Right atrium auricular region (tissue), 2 donors: ENCODE data around the gene LHX6. TPM values are rescaled to one million over a fixed set of nuclear protein-coding genes. Genes with fewer than 3 reads are reported as not detected.

ENCODE experiments used
- DNase-seq: peaks from one replicate; pipeline ENCODE4 v3.0.0-alpha.2; 2019; ENCODE audit warnings: low spot score
- H3K27ac ChIP-seq, 2 donors: fragments of 200-600 bp; sonication (generic); 1 replicate in 1 of 2; 2 replicates in 1 of 2; pipeline ENCODE4 v1.5.1; 2016 to 2019
- H3K27me3 ChIP-seq, 2 donors: fragments of 200-600 bp; sonication (generic); one replicate each; pipeline versions ENCODE4 v1.5.1 to v1.6.0; 2017 to 2019
- H3K36me3 ChIP-seq: fragments of 200-600 bp; sonication (generic); one replicate; pipeline ENCODE4 v1.5.1; 2016
- H3K4me1 ChIP-seq, 2 donors: fragments of 200-600 bp; sonication (generic); one replicate each; pipeline versions ENCODE4 v1.5.1 to v1.6.0; 2017 to 2019
- H3K4me3 ChIP-seq, 2 donors: fragments of 200-600 bp; sonication (generic); 1 replicate in 1 of 2; 2 replicates in 1 of 2; pipeline ENCODE4 v1.5.1; 2017 to 2019; ENCODE audit warnings: mild to moderate bottlenecking in 1 of 2, moderate library complexity in 1 of 2
- H3K9me3 ChIP-seq, 2 donors: fragments of 200-600 bp; sonication (generic); one replicate each; pipeline ENCODE4 v1.5.1; 2019
- total RNA-seq, 2 donors: library from RNA; depleted of rRNA; stranded (reverse); fragments of >200 nt; gene quantifications; one replicate each; pipeline ENCODE4 v1.1.0, GENCODE V29; 2016
- TF ChIP-seq, protein P1 (sequence below), 2 donors: fragments of 200-600 bp; sonication (generic); IDR thresholded peaks; one replicate each; pipeline ENCODE4 v1.5.1; 2019; ENCODE audit warnings: antibody characterized with exemption in 2 of 2

LHX6 gene
- total RNA-seq, 2 donors from 2014 or later = 2.8 to 3.2 TPM

DNA sequence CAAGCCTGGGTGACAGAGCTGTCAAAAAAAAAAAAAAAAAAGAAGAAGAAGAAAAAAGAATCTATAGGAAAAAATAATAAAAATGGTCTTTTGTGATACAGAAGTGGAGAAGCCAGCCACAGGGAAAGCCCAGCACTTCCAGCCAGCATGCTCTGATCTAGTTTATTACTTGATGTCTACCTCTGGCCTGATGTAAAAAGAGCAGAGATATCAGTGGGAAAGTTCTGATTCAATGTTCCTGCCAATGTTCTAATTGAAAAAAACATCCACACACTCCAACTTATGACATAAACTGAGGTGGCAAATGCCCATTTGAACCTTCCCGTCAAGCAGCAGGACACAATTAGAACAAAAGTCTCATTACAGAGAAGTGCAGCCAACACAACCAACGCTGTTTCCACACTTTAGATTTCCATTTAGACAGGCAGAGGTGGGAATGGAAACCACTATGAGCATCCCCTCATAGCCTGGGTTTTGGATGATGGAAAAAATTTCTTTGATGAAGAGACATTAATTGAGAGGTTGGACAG, 30.2 kb upstream of the LHX6 start:
- H3K4me3 ChIP-seq = no peak overlapping the region
- H3K27ac ChIP-seq = no peak overlapping the region
- no peaks in the 10 kb centered on the region for H3K9me3 ChIP-seq
- TF ChIP-seq, protein P1, sequence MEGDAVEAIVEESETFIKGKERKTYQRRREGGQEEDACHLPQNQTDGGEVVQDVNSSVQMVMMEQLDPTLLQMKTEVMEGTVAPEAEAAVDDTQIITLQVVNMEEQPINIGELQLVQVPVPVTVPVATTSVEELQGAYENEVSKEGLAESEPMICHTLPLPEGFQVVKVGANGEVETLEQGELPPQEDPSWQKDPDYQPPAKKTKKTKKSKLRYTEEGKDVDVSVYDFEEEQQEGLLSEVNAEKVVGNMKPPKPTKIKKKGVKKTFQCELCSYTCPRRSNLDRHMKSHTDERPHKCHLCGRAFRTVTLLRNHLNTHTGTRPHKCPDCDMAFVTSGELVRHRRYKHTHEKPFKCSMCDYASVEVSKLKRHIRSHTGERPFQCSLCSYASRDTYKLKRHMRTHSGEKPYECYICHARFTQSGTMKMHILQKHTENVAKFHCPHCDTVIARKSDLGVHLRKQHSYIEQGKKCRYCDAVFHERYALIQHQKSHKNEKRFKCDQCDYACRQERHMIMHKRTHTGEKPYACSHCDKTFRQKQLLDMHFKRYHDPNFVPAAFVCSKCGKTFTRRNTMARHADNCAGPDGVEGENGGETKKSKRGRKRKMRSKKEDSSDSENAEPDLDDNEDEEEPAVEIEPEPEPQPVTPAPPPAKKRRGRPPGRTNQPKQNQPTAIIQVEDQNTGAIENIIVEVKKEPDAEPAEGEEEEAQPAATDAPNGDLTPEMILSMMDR (IDR thresholded peaks at IDR 0.05) = no peak
- peaks cover 0 to 31% of the 10 kb centered on the region in 2 donors for H3K4me1 ChIP-seq
- no peaks in the 10 kb centered on the region for H3K27me3 ChIP-seq
- peaks cover 29% of the 10 kb centered on the region for H3K36me3 ChIP-seq
- DNase-seq = no peak

DNA sequence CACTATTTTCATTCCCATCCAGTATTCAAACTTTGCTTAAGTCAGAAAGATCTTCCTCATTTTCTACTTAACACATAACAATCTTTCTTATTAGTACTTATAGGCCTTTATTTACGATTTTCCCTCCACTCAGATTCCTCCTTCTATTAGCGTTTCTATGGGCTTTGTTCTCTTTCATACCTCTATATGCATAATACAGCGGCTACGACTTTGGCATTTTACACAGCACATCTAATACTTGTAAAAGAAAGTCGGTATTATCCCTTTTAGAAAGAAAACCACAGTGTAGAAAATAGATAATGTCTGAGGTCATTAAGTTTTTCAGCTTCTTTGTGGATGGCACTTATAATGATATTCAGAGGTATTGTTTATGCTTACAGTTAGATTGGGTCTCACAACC, 27.4 kb upstream of the LHX6 start:
- TF ChIP-seq, protein P1 (IDR thresholded peaks at IDR 0.05) = no peak
- H3K27me3 ChIP-seq = no peaks in the 10 kb centered on the region
- no peaks in the 10 kb centered on the region for H3K9me3 ChIP-seq
- H3K4me3 ChIP-seq = no peak overlapping the region
- no peak for DNase-seq
- no peak overlapping the region for H3K27ac ChIP-seq
- peaks cover 0 to 14% of the 10 kb centered on the region in 2 donors for H3K4me1 ChIP-seq
- peaks cover 43% of the 10 kb centered on the region for H3K36me3 ChIP-seq

DNA sequence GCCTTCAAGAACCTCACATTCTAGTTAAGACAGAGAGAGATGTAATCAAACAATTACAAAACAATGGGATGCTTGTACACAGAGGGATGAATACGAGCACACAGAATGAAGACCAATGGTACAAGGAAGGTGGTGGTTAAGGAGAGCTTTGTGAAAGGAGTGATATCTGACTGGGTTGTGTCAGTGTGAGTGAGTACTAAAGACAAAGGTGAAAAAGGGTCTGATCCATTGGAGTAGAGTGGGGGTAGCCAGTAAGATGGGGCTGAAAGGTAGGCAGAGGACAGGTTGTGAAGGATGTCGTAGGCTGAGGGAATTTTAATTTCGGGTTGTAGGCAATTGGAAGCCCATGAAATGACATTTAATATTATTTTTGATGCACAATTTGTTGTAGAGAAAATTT, 26.0 kb upstream of the LHX6 start:
- Histone ChIP-seq H3K4me3 (no peak overlapping the region), H3K4me1 (peaks cover 0 to 9% of the 10 kb centered on the region in 2 donors), H3K27me3 (no peaks in the 10 kb centered on the region), H3K36me3 (peaks cover 39% of the 10 kb centered on the region), H3K27ac (no peak overlapping the region), H3K9me3 (no peaks in the 10 kb centered on the region)
- no peak for DNase-seq
- TF ChIP-seq, protein P1 (IDR thresholded peaks at IDR 0.05) = no peak

DNA sequence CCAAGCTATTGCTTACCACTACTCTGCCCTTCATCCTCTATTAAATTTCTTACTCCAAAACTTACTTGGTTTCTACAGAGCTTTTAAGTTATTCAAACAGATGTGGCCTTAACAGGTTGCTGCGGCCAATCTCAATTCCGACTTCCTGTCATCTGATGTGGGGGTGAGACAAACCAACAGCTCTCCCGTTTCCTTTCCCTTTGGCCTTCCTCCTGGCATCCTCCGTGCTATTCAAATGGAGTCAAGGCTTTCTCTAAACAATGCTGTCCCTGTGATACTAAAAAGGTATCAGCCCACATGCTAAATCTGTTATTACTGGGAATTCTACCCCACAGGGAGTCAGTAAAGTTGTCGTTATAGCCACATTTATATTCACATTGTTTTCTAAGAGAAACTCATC, 24.0 kb upstream of the LHX6 start:
- no peak overlapping the region for H3K4me3 ChIP-seq
- TF ChIP-seq, protein P1 (IDR thresholded peaks at IDR 0.05) = no peak
- DNase-seq = no peak
- no peaks in the 10 kb centered on the region for H3K9me3 ChIP-seq
- no peaks in the 10 kb centered on the region for H3K27me3 ChIP-seq
- peaks cover 37% of the 10 kb centered on the region for H3K36me3 ChIP-seq
- peaks cover 0 to 9% of the 10 kb centered on the region in 2 donors for H3K4me1 ChIP-seq
- H3K27ac ChIP-seq = no peak overlapping the region

DNA sequence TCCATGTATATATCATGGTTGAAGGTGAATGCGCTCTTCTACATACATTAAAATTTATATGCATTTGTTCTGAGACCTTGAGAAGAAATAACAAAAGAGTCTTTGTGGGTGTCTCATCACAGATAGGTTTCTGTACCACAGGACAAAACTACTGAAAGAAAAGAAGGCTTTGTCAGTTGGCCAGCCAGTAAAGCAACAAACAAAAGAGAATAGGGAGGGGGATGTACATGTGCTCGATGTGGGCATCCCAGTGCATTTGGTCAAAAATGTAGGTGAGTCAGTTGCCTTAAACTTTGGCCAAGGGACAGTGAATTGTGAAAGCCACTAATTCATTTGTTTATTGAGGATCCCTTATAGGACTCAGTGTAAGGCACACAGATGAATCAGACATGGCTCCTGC, 22.6 kb upstream of the LHX6 start:
- no peak overlapping the region for H3K27ac ChIP-seq
- no peak overlapping the region for H3K4me3 ChIP-seq
- peaks cover 44% of the 10 kb centered on the region for H3K36me3 ChIP-seq
- H3K4me1 ChIP-seq = peaks cover 0 to 9% of the 10 kb centered on the region in 2 donors
- H3K9me3 ChIP-seq = no peaks in the 10 kb centered on the region
- no peak for DNase-seq
- no peaks in the 10 kb centered on the region for H3K27me3 ChIP-seq
- TF ChIP-seq, protein P1 (IDR thresholded peaks at IDR 0.05) = no peak

DNA sequence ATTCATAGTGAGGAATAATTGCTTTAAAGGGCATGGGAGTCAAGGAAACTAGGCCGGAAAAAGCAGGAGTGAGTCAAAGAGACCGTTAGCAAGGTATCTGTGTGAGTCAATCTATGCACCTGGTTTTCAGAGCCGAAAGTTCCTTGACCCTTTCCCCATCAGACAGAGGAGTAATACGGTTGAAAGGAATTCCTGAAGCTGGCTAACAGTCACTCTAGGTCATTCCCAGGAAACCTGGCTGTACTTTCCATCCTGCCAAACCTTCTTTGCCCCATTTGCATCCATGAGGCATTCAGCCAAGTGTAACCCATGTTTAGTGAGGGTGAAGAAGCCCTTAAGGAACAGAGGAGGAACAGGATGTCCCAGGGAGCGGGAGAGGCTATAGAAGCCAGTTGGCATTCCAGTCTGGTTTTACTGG, 19.7 kb upstream of the LHX6 start:
- DNase-seq = no peak
- peaks cover 0 to 9% of the 10 kb centered on the region in 2 donors for H3K4me1 ChIP-seq
- H3K4me3 ChIP-seq = no peak overlapping the region
- H3K27me3 ChIP-seq = no peaks in the 10 kb centered on the region
- H3K9me3 ChIP-seq = no peaks in the 10 kb centered on the region
- TF ChIP-seq, protein P1 (IDR thresholded peaks at IDR 0.05) = no peak
- H3K36me3 ChIP-seq = peaks cover 70% of the 10 kb centered on the region
- no peak overlapping the region for H3K27ac ChIP-seq
